Measurements from ENCODE around the gene FARSA.
A peak's percentile ranks its signal among the peaks of the same experiment; 100 is the strongest.

FARSA gene

DNA sequence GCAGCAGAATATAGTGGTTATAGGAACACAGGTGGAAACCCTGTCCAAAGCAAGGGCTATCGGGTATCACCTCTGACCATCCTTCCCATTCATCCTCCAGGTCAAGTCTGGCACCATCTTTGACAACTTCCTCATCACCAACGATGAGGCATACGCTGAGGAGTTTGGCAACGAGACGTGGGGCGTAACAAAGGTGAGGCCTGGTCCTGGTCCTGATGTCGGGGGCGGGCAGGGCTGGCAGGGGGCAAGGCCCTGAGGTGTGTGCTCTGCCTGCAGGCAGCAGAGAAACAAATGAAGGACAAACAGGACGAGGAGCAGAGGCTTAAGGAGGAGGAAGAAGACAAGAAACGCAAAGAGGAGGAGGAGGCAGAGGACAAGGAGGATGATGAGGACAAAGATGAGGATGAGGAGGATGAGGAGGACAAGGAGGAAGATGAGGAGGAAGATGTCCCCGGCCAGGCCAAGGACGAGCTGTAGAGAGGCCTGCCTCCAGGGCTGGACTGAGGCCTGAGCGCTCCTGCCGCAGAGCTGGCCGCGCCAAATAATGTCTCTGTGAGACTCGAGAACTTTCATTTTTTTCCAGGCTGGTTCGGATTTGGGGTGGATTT is 10.0 kb upstream of the FARSA start:
- TF ChIP-seq, protein P1, sequence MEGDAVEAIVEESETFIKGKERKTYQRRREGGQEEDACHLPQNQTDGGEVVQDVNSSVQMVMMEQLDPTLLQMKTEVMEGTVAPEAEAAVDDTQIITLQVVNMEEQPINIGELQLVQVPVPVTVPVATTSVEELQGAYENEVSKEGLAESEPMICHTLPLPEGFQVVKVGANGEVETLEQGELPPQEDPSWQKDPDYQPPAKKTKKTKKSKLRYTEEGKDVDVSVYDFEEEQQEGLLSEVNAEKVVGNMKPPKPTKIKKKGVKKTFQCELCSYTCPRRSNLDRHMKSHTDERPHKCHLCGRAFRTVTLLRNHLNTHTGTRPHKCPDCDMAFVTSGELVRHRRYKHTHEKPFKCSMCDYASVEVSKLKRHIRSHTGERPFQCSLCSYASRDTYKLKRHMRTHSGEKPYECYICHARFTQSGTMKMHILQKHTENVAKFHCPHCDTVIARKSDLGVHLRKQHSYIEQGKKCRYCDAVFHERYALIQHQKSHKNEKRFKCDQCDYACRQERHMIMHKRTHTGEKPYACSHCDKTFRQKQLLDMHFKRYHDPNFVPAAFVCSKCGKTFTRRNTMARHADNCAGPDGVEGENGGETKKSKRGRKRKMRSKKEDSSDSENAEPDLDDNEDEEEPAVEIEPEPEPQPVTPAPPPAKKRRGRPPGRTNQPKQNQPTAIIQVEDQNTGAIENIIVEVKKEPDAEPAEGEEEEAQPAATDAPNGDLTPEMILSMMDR (IDR thresholded peaks at IDR 0.05; ENCODE audit: borderline replicate concordance, control extremely low read depth, extremely low read depth, insufficient read depth, missing control alignments), result no peak
- in situ Hi-C loops (cut with MboI; ENCODE audit: low sequenced_read_pairs, unreplicated experiment), result no loop called here
- no peak for DNase-seq (ENCODE audit: low spot score)

DNA sequence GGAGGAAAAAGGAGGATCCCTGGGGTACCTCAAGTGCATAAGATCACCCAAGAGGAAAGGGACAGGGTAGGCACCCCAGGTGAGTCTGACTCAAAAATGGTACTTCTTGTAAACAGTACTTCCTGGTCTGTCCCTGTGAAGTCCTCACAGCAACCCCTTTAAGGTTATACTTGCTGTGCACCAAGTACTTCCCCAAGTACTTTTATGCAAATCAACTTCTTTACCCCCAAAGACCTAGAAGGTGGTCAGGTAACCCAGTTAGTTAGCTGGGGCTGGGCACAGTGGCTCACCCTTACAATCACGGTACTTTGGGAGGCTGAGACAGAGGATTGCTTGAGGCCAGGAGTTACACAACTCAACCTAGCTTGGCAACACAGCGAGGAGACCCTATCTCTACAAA is 7.4 kb upstream of the FARSA start:
- no peak for DNase-seq (ENCODE audit: low spot score)
- in situ Hi-C loops (cut with MboI; ENCODE audit: low sequenced_read_pairs, unreplicated experiment), result no loop called here
- TF ChIP-seq, protein P1 (IDR thresholded peaks at IDR 0.05; ENCODE audit: borderline replicate concordance, control extremely low read depth, extremely low read depth, insufficient read depth, missing control alignments), result no peak

DNA sequence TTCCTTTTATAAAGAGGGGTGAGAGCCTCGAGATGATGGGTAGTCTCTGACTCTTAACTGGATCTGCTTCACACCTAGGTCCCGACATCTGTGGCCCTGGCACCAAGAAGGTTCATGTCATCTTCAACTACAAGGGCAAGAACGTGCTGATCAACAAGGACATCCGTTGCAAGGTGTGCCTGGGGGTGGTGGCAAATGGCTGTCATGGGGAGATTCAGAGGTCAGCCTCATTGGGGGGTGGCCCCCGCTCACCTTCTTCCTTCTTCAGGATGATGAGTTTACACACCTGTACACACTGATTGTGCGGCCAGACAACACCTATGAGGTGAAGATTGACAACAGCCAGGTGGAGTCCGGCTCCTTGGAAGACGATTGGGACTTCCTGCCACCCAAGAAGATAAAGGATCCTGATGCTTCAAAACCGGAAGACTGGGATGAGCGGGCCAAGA is 6.5 kb upstream of the FARSA start:
- TF ChIP-seq, protein P1 (IDR thresholded peaks at IDR 0.05; ENCODE audit: borderline replicate concordance, control extremely low read depth, extremely low read depth, insufficient read depth, missing control alignments), result no peak
- DNase-seq (ENCODE audit: low spot score), result no peak
- in situ Hi-C loops (cut with MboI; ENCODE audit: low sequenced_read_pairs, unreplicated experiment), result no loop called here

DNA sequence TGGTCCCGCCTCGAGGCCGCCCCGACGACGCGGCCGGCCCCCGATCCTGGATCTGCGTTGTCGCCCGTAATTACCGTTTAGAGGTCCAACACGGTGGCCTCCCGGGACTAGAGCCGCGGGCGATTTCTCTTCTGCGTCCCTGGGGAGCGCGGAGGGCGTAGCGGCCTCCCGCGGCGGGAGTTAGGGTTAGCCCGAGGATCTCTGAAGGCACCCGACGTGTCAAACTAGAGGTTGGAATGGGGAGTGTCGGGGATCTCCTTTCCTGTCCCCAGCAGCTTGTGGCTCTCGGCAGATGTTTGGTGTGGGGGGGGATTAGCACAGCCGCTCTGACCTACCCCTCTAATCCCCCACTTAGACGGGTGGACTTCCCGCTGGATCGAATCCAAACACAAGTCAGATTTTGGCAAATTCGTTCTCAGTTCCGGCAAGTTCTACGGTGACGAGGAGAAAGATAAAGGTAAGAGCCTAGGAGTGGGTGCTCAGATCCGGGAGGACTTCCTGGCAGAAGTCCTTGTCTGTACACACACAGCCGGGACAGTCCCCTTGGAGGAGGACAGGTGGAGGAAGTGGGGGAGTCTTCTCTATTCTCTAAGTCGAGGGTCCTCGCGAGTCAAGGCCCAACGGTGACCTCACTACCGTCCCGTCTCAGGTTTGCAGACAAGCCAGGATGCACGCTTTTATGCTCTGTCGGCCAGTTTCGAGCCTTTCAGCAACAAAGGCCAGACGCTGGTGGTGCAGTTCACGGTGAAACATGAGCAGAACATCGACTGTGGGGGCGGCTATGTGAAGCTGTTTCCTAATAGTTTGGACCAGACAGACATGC is 5.5 kb upstream of the FARSA start:
- no peak for DNase-seq (ENCODE audit: low spot score)
- TF ChIP-seq, protein P1 (IDR thresholded peaks at IDR 0.05; ENCODE audit: borderline replicate concordance, control extremely low read depth, extremely low read depth, insufficient read depth, missing control alignments), result peak; percentile 18
- in situ Hi-C loops (cut with MboI; ENCODE audit: low sequenced_read_pairs, unreplicated experiment), result no loop called here

DNA sequence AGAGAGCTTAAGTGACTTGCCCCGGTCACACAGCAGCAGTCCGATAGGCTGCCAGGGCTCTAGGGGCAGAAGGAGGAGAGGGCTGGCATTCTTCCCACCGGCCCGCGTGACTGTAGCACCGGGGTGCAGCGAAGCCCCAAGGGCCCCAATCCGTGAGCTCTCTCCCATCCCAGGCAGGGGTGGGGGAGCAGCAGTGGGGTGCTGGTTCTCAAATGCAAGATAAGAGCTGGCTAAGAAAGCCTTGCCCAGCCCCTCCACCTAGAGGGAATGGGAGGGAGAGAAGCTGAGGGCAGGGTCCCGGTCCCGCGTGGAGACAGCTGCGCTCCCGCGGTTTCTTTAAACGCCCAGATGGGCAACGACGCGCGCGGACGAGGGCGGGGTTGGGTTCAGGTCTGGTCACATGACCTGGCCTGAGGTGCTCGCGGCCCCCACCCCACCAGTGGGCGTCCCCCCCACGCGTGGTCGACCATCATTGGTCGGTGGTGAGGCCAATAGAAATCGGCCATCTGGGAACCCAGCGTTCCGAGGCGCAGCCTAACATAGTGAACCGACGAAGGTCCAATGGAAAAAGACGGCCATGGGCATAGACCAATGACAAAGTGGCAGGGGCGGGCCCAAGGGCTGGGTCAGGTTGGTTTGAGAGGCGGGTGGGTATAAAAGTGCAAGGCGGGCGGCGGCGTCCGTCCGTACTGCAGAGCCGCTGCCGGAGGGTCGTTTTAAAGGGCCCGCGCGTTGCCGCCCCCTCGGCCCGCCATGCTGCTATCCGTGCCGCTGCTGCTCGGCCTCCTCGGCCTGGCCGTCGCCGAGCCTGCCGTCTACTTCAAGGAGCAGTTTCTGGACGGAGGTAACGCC is 4.6 kb upstream of the FARSA start, which contains the start of gene CALR:
Gene CALR (plus strand): TSS at position 683 of the 852 bp plus-strand sequence. CDS start 71 bp downstream, at position 754.
- TF ChIP-seq, protein P1 (IDR thresholded peaks at IDR 0.05; ENCODE audit: borderline replicate concordance, control extremely low read depth, extremely low read depth, insufficient read depth, missing control alignments), result no peak
- in situ Hi-C loops (cut with MboI; ENCODE audit: low sequenced_read_pairs, unreplicated experiment), result no loop called here
- peak; percentile 97 for DNase-seq (ENCODE audit: low spot score)
